Right ventricle myocardium inferior (tissue), 1 donor: ENCODE measurements around the gene PYGB. TPM values are rescaled to one million over a fixed set of nuclear protein-coding genes. Genes with fewer than 3 reads are reported as not detected.
"Not testable (repeated sequence)": the region's sequence is repeated elsewhere in the genome, so short reads cannot be mapped to it uniquely, and the experiment has no call there.

Source experiments
- ATAC-seq: fragments of 200-7000 bp; cut with Tn5 transposase; one replicate; pipeline ENCODE4 v1.9.1; 2020; ENCODE audit warnings: mild to moderate bottlenecking, moderate library complexity
- DNase-seq: peaks from one replicate; pipeline ENCODE4 v3.0.0; 2021; ENCODE audit errors: missing footprints
- intact Hi-C: fragments of 100-400 bp; cut with DNase I; formaldehyde crosslinking; loops from one replicate; pipeline ENCODE4 v1.11.0; 2022
- total RNA-seq: library from RNA; stranded (reverse); fragmentation: NEBNext Ultra II Directional; extraction: Animal tissue kit (Norgen Biotek cat#: 25700); gene quantifications from one replicate; pipeline ENCODE4 v1.2.1, GENCODE V29; 2021
- donor health status: DM: no; HTN: yes; CAD: no; lungs with severe emphysema.

The PYGB gene
- total RNA-seq, 1 donor from 2014 or later, result 174 TPM

- ATAC-seq (peak; percentile 91), DNase-seq (no peak)
- intact Hi-C loops, result loop anchor here (5.0 kb wide), 2 partner anchors 37 to 137 kb away; partner anchors contain the start of gene ABHD12
Measured at GRCh38 chr20:25254986-25255680, 7.2 kb downstream of the PYGB start.

- DNase-seq (no peak), ATAC-seq (no peak)
- intact Hi-C loops, result loop anchor here (2.0 to 5.0 kb wide), 2 partner anchors 18 to 136 kb away; partner anchors contain the start of gene ABHD12
Measured at GRCh38 chr20:25256226-25256859, 8.5 kb downstream of the PYGB start.

- intact Hi-C loops, result loop anchor here (2.0 to 5.0 kb wide), 2 partner anchors 18 to 135 kb away; partner anchors contain the start of gene ABHD12
- no peak for ATAC-seq
- DNase-seq, result no peak
Measured at GRCh38 chr20:25257130-25257529, 9.2 kb downstream of the PYGB start.

GRCh38 chr20:25257756-25258475 lies 10.0 kb downstream of the PYGB start:
- no peak for DNase-seq
- ATAC-seq, result no peak
- intact Hi-C loops, result loop anchor here (2.0 to 5.0 kb wide), 2 partner anchors 17 to 134 kb away; partner anchors contain the start of gene ABHD12

- ATAC-seq (no peak), DNase-seq (no peak)
- intact Hi-C loops, result loop anchor here (5.0 kb wide), 1 partner anchor 134 kb away; the partner anchor contains the start of gene ABHD12
Measured at GRCh38 chr20:25258476-25258805, 10.6 kb downstream of the PYGB start.

- intact Hi-C loops, result loop anchor here (5.0 kb wide), 1 partner anchor 133 kb away; the partner anchor contains the start of gene ABHD12
- ATAC-seq (no peak), DNase-seq (no peak)
Measured at GRCh38 chr20:25258828-25259227, 10.9 kb downstream of the PYGB start.

- intact Hi-C loops, result loop anchor here (5.0 kb wide), 1 partner anchor 133 kb away; the partner anchor contains the start of gene ABHD12
- ATAC-seq, result no peak
- no peak for DNase-seq
Measured at GRCh38 chr20:25259358-25259757, 11.5 kb downstream of the PYGB start.

- no peak for ATAC-seq
- DNase-seq, result no peak
- intact Hi-C loops, result loop anchor here (5.0 kb wide), 1 partner anchor 132 kb away; the partner anchor contains the start of gene ABHD12
Measured at GRCh38 chr20:25259788-25260254, 11.9 kb downstream of the PYGB start.

GRCh38 chr20:25260770-25261437 lies 13.0 kb downstream of the PYGB start:
- not testable (repeated sequence) for ATAC-seq, DNase-seq

GRCh38 chr20:25269057-25269832 lies 21.4 kb downstream of the PYGB start:
- intact Hi-C loops, result no loop called here
- DNase-seq (peak; percentile 55), ATAC-seq (no peak)

More at GRCh38 chr20:25260770-25261437, 13.0 kb downstream of the PYGB start:
- intact Hi-C loops, result not testable (repeated sequence)

GRCh38 chr20:25269833-25270170 lies 21.9 kb downstream of the PYGB start:
- intact Hi-C loops, result no loop called here
- DNase-seq, result no peak
- no peak for ATAC-seq

GRCh38 chr20:25270829-25271251 lies 23.0 kb downstream of the PYGB start:
- ATAC-seq, result no peak
- DNase-seq, result peak; percentile 42
- intact Hi-C loops, result no loop called here

GRCh38 chr20:25271486-25272222 lies 23.8 kb downstream of the PYGB start:
- peak; percentile 41 for DNase-seq
- no peak for ATAC-seq
- intact Hi-C loops, result no loop called here

GRCh38 chr20:25272223-25273000 lies 24.5 kb downstream of the PYGB start:
- DNase-seq, result no peak
- intact Hi-C loops, result no loop called here
- no peak for ATAC-seq

GRCh38 chr20:25273046-25273445 lies 25.2 kb downstream of the PYGB start:
- no peak for ATAC-seq
- intact Hi-C loops, result no loop called here

GRCh38 chr20:25273541-25274358 lies 25.9 kb downstream of the PYGB start:
- intact Hi-C loops, result loop anchor here (2.0 kb wide), 1 partner anchor 17 kb away; no protein-coding TSS in a partner anchor
- ATAC-seq (no peak), DNase-seq (peak; percentile 67)

More at GRCh38 chr20:25273046-25273445, 25.2 kb downstream of the PYGB start:
- peak; percentile 28 for DNase-seq
